Mesothelial cell of epicardium (in vitro differentiated cells): ENCODE data around the gene LPAR2. TPM values are rescaled to one million over a fixed set of nuclear protein-coding genes. Genes with fewer than 3 reads are reported as not detected.
A peak's percentile ranks its signal among the peaks of the same experiment; 100 is the strongest.

Experiments used
- DNase-seq, 2 experiments: peaks; one replicate each; pipeline ENCODE4 v3.0.0; 2021; ENCODE audit warnings: low spot score in 2 of 2; ENCODE audit not compliant: unreplicated experiment in 2 of 2
- H3K27ac Mint-ChIP-seq: 2 replicates; pipeline ENCODE4 v1.8.0; 2021; ENCODE audit warnings: mixed read lengths
- H3K27me3 Mint-ChIP-seq: 2 replicates; pipeline ENCODE4 v1.8.0; 2021; ENCODE audit warnings: low read depth, mixed read lengths
- H3K36me3 Mint-ChIP-seq: 2 replicates; pipeline ENCODE4 v1.8.0; 2021; ENCODE audit warnings: mixed read lengths
- H3K4me1 Mint-ChIP-seq: 2 replicates; pipeline ENCODE4 v1.8.0; 2021; ENCODE audit warnings: mixed read lengths
- H3K4me3 Mint-ChIP-seq: 2 replicates; pipeline ENCODE4 v1.8.0; 2021; ENCODE audit warnings: mild to moderate bottlenecking, moderate library complexity, mixed read lengths
- H3K9me3 Mint-ChIP-seq: 2 replicates; pipeline ENCODE4 v1.8.0; 2021; ENCODE audit warnings: mixed read lengths
- total RNA-seq: library from RNA; stranded (reverse); gene quantifications from 3 replicates; pipeline ENCODE4 v1.2.1, GENCODE V29; 2021
- TF ChIP-seq, protein P1 (sequence below): fragments of 200-600 bp; sonication (generic); IDR thresholded peaks from one replicate; pipeline ENCODE4 v1.5.0; 2021; ENCODE audit warnings: antibody characterized with exemption; ENCODE audit not compliant: unreplicated experiment

LPAR2 gene
- total RNA-seq, 1 donor from 2014 or later: 87.1 TPM

DNA sequence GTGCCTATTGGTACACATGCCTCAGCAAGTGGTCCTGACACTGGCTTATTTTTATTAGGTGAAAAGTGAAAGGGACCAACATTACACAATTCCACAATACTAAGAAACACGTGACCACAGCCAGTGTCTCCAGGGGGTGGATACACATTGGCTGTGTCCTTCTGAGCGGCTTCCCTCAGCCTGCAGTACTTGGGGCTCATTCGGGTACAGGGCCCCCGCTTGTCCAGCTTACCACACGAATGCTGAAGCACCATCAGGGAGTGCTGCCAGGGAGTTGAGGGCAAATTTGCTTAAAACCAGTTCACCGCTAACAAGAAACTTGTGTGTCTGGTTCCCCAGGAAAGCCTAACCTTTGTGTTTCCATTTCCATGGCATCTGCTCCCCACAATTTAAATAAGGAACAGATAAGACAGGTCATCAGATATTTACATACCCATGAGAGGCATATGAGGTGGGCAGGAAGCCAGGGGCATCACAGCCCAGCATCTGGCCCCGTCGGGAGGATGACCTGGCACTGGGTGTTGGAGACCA lies 32.8 kb downstream of the LPAR2 start:
- H3K9me3 Mint-ChIP-seq: no peaks in the 10 kb centered on the region
- peak overlapping the region; percentile 43 for H3K27ac Mint-ChIP-seq
- TF ChIP-seq, protein P1, sequence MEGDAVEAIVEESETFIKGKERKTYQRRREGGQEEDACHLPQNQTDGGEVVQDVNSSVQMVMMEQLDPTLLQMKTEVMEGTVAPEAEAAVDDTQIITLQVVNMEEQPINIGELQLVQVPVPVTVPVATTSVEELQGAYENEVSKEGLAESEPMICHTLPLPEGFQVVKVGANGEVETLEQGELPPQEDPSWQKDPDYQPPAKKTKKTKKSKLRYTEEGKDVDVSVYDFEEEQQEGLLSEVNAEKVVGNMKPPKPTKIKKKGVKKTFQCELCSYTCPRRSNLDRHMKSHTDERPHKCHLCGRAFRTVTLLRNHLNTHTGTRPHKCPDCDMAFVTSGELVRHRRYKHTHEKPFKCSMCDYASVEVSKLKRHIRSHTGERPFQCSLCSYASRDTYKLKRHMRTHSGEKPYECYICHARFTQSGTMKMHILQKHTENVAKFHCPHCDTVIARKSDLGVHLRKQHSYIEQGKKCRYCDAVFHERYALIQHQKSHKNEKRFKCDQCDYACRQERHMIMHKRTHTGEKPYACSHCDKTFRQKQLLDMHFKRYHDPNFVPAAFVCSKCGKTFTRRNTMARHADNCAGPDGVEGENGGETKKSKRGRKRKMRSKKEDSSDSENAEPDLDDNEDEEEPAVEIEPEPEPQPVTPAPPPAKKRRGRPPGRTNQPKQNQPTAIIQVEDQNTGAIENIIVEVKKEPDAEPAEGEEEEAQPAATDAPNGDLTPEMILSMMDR: no peak
- no peak overlapping the region for H3K4me3 Mint-ChIP-seq
- peaks cover 14% of the 10 kb centered on the region for H3K4me1 Mint-ChIP-seq
- H3K36me3 Mint-ChIP-seq: peaks cover 6% of the 10 kb centered on the region
- no peak for DNase-seq
- no peaks in the 10 kb centered on the region for H3K27me3 Mint-ChIP-seq

DNA sequence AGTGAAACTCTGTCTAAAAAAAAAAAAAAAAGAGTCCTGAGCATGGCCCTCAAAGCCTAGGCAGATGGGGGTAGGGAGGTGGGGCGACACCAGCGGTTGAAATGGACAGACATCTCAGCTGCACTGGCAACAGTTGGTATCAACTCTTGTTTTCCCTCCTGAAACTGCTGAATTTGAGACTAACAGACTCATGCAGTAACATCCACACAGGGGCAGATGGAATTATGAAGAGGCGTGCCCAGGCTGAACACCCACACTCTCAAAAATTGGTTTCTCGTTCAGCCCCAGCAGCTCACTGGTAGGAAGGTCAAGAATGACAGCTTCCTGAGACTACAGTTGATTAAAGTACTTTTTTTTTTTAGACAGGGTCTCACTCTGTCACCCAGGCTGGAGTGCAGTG lies 33.6 kb downstream of the LPAR2 start:
- no peaks in the 10 kb centered on the region for H3K9me3 Mint-ChIP-seq
- no peak for DNase-seq
- peaks cover 6% of the 10 kb centered on the region for H3K36me3 Mint-ChIP-seq
- H3K27me3 Mint-ChIP-seq: no peaks in the 10 kb centered on the region
- TF ChIP-seq, protein P1: no peak
- no peak overlapping the region for H3K4me3 Mint-ChIP-seq
- no peak overlapping the region for H3K27ac Mint-ChIP-seq
- peaks cover 14% of the 10 kb centered on the region for H3K4me1 Mint-ChIP-seq

DNA sequence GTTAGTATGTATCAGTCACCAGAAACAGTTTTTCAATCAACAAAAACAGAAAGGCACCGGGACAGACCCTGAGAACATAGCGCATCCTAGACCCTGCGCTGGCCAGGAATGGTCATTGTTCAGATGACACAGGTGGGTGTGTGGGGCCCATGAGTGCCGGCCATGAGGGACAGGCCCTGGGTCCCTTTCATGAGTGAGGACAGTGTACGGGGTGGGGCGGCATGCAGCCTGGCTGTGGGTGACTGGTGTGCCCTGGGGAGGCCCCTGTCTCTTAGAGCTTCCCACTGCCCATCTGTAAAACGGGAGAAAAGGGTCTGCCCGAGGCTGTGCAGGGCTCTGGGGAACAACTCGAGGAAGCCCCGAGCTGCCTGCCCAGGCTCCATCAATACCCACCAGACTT lies 35.3 kb downstream of the LPAR2 start:
- Mint-ChIP-seq H3K27ac (no peak overlapping the region), H3K4me3 (no peak overlapping the region), H3K36me3 (peaks cover 2% of the 10 kb centered on the region), H3K9me3 (no peaks in the 10 kb centered on the region), H3K27me3 (no peaks in the 10 kb centered on the region), H3K4me1 (peaks cover 14% of the 10 kb centered on the region)
- TF ChIP-seq, protein P1: no peak
- DNase-seq: no peak

DNA sequence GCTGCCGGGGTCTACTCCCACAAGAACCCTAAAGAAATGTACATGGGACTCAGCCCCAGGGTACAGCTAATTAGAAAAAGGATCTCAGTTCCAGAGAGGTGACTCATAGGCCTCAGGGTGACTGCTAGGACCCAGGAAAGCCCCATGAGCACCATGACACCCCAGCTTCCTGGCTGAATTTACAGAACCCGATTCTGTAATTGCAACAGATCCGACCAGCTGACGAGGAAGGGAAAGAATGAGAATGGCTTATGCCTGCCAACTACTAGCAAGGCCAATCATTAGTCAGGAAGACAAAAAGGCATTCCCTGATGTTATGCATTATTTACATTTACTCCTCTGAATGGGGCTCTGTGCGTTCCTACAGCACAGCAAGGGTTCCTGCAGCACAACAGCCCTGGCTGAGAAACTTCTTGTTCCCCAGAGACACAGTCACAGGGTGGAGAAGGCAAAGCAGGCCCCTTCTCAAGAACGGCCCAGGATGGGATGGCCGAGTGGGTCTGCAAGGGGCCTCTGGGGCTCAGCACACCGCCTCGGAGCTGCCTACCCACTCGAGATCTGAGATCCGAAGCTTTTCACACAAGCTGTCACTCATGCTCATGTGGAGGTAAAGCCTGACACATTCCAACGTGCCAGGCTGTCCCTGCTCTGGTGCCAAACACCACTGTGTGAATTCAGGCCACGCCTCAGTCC lies 36.7 kb downstream of the LPAR2 start:
- Mint-ChIP-seq H3K36me3 (peaks cover 2% of the 10 kb centered on the region), H3K27ac (peak overlapping the region; percentile 82), H3K27me3 (no peaks in the 10 kb centered on the region), H3K4me3 (no peak overlapping the region), H3K4me1 (peaks cover 14% of the 10 kb centered on the region), H3K9me3 (no peaks in the 10 kb centered on the region)
- no peak for DNase-seq
- TF ChIP-seq, protein P1: no peak

DNA sequence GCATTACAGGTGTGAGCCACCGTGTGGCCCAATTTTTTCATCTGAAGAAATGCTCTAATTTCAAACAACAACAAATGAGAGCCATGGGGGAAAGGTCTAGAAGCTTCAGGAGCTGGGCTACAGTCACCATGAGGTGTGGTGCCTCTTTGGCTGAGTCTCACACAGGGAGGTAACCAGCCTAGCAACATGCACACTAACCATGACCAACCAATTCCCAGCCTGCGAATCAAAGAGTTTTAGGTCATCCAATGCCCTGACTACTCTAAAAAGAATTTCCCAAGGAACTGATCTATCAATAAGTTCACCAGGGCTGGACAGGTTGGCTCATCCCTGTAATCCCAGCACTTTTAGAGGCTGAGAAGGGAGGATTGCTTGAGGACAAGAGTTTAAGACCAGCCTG lies 39.5 kb downstream of the LPAR2 start:
- no peaks in the 10 kb centered on the region for H3K9me3 Mint-ChIP-seq
- H3K4me3 Mint-ChIP-seq: no peak overlapping the region
- no peak overlapping the region for H3K27ac Mint-ChIP-seq
- TF ChIP-seq, protein P1: no peak
- H3K36me3 Mint-ChIP-seq: no peaks in the 10 kb centered on the region
- peaks cover 8% of the 10 kb centered on the region for H3K4me1 Mint-ChIP-seq
- no peaks in the 10 kb centered on the region for H3K27me3 Mint-ChIP-seq
- no peak for DNase-seq
